Neural cell (in vitro differentiated cells): ENCODE measurements around the gene MYL12A.

Source experiments
- EZH2 ChIP-seq: fragments of 200-600, 300-800 bp; shearing (Covaris generic), sonication (generic); IDR thresholded peaks from 2 replicates; pipeline ENCODE4 v1.6.1; 2014; ENCODE audit warnings: antibody characterized with exemption, low read length, borderline replicate concordance, mild to moderate bottlenecking; ENCODE audit not compliant: insufficient read depth, poor library complexity, severe bottlenecking
- MXI1 ChIP-seq: fragments of 450-650 bp; conservative IDR thresholded peaks from 2 replicates; pipeline ENCODE4 v1.6.1; 2014; ENCODE audit warnings: antibody characterized with exemption, mild to moderate bottlenecking; ENCODE audit not compliant: poor library complexity, severe bottlenecking
- POLR2AphosphoS5 ChIP-seq: IDR thresholded peaks from 2 replicates; pipeline ENCODE4 v1.6.1; 2012
- TF ChIP-seq, protein P1 (sequence below): fragments of 450-650 bp; IDR thresholded peaks from 2 replicates; pipeline ENCODE4 v1.5.1; 2014; ENCODE audit warnings: antibody characterized with exemption, mild to moderate bottlenecking, moderate library complexity; ENCODE audit not compliant: poor library complexity, severe bottlenecking

DNA sequence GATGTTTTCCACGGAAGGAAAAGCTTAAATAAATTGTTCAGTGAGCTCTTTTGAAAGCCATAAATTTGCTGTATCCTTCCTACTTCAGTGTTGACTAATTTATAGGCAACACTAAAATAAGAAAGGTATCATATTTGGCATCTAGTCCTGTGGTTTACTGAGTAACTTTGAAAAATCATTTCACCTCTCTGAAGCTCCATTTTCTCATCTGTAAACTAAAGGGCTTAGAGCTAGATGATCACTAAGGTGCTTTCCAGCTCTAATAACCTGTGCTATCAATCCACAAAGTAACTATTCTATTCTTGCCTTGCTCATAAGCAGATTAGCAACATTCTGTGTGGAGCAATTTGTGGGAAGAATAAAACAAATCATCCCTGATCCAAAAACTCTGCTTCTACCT, 24.2 kb upstream of the MYL12A start:
- TF ChIP-seq, protein P1, sequence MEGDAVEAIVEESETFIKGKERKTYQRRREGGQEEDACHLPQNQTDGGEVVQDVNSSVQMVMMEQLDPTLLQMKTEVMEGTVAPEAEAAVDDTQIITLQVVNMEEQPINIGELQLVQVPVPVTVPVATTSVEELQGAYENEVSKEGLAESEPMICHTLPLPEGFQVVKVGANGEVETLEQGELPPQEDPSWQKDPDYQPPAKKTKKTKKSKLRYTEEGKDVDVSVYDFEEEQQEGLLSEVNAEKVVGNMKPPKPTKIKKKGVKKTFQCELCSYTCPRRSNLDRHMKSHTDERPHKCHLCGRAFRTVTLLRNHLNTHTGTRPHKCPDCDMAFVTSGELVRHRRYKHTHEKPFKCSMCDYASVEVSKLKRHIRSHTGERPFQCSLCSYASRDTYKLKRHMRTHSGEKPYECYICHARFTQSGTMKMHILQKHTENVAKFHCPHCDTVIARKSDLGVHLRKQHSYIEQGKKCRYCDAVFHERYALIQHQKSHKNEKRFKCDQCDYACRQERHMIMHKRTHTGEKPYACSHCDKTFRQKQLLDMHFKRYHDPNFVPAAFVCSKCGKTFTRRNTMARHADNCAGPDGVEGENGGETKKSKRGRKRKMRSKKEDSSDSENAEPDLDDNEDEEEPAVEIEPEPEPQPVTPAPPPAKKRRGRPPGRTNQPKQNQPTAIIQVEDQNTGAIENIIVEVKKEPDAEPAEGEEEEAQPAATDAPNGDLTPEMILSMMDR: no peak
- no peak for TF ChIP-seq EZH2
- TF ChIP-seq MXI1: no peak
- no peak for TF ChIP-seq POLR2AphosphoS5
